ENCODE measurements around the gene BFSP2. TPM values are rescaled to one million over a fixed set of nuclear protein-coding genes. Genes with fewer than 3 reads are reported as not detected.

The BFSP2 gene
- total RNA-seq, 4 donors from 2014 or later, result not detected

DNA sequence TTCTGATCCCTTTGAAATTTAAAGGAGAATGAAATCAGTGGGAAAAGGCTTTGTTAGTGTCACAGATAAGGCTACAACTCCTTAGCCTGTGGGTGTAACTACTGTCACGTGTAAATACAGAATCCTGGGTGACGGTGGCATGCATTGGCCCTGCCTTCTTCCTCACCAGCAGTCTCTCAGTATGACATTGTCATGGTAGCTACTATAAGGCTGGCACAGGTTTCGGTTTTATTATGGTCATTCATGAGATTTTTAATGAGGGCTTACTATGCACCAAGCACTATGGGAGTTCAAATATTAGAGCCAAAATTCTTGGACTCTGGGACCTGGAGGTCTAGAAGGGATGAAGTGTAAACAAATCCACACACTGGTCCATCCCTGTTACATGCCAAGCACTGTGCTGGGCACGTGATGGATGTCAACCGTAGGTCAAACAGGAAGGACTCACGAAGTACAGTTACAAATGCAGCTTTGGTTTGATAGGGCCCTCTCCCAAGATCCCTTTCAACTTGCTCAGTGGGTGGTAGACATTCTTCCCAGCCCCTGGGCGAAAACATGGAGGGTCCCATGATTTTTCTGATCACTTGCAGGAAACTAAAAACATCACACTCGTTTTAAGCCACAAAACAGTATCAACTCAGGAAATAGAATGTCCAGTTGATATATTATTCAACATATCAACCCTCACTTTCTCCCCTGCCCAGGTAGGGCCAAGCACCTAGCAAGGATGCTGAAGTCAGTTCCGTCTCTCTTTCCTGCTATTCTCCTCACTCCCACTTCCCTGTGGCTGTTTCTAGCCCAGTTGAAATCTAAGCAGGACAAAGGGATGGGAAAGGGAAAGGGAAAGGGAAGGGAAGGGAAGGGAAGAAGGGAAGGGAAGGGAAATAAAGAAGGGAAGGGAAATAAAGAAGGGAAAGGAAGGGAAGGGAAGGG lies 25.3 kb downstream of the BFSP2 start:
- Histone ChIP-seq H3K9me3 (no peaks in the 10 kb centered on the region), H3K27ac (no peak overlapping the region), H3K4me3 (no peak overlapping the region), H3K36me3 (no peaks in the 10 kb centered on the region), H3K4me1 (peaks cover 0 to 3% of the 10 kb centered on the region in 2 donors), H3K27me3 (no peaks in the 10 kb centered on the region)
- DNase-seq, result no peak
- in situ Hi-C loops (cut with MboI; ENCODE audit: low sequenced_read_pairs in 4 of 4) (loop anchor here in 3 of 4 donors (5.0 to 10.0 kb wide), 2 partner anchors 693 to 700 kb away; partner anchors contain the start of gene NPHP3 (in 1 of the 3)), intact Hi-C loops (cut with DNase I; ENCODE audit: low total_unique reads) (no loop called here)
- TF ChIP-seq, protein P1, sequence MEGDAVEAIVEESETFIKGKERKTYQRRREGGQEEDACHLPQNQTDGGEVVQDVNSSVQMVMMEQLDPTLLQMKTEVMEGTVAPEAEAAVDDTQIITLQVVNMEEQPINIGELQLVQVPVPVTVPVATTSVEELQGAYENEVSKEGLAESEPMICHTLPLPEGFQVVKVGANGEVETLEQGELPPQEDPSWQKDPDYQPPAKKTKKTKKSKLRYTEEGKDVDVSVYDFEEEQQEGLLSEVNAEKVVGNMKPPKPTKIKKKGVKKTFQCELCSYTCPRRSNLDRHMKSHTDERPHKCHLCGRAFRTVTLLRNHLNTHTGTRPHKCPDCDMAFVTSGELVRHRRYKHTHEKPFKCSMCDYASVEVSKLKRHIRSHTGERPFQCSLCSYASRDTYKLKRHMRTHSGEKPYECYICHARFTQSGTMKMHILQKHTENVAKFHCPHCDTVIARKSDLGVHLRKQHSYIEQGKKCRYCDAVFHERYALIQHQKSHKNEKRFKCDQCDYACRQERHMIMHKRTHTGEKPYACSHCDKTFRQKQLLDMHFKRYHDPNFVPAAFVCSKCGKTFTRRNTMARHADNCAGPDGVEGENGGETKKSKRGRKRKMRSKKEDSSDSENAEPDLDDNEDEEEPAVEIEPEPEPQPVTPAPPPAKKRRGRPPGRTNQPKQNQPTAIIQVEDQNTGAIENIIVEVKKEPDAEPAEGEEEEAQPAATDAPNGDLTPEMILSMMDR (IDR thresholded peaks at IDR 0.05 in 4 of 5, conservative IDR thresholded peaks at IDR 0.05 in 1 of 5), result no peak
- TF ChIP-seq POLR2A (IDR thresholded peaks at IDR 0.05), result no peak
- no peak for ATAC-seq

DNA sequence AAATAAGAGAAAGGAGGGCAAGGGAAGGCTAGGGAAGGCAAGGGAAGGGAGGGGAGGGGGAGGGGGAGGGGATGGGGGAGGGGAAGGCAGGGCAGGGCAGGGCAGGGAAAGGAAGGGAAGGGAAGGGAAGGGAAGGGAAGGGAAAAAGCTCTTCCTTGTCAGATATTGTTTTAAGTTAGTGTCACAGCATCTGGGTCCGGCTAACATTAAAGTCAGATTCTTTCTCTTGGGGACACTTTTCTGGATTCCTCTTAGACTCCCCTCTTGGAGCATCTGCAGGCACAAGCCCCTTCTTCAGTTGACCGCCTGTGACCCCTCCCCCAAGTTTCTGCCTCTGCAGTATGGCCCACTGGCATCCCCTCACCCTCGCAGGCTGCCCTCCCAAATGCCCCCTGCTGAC lies 26.0 kb downstream of the BFSP2 start:
- in situ Hi-C loops (cut with MboI; ENCODE audit: low sequenced_read_pairs in 4 of 4), result loop anchor here in 1 of 4 donors (10.0 kb wide), 1 partner anchor 701 kb away; the partner anchor contains the start of gene NPHP3
- TF ChIP-seq, protein P1 (IDR thresholded peaks at IDR 0.05 in 4 of 5, conservative IDR thresholded peaks at IDR 0.05 in 1 of 5), result no peak
- no peak for TF ChIP-seq POLR2A (IDR thresholded peaks at IDR 0.05)
- no peaks in the 10 kb centered on the region for H3K27me3 ChIP-seq
- H3K4me1 ChIP-seq, result peaks cover 0 to 3% of the 10 kb centered on the region in 2 donors
- no peaks in the 10 kb centered on the region for H3K9me3 ChIP-seq
- H3K4me3 ChIP-seq, result no peak overlapping the region
- H3K36me3 ChIP-seq, result no peaks in the 10 kb centered on the region
- intact Hi-C loops (cut with DNase I; ENCODE audit: low total_unique reads), result no loop called here
- DNase-seq (no peak), ATAC-seq (no peak)
- no peak overlapping the region for H3K27ac ChIP-seq

DNA sequence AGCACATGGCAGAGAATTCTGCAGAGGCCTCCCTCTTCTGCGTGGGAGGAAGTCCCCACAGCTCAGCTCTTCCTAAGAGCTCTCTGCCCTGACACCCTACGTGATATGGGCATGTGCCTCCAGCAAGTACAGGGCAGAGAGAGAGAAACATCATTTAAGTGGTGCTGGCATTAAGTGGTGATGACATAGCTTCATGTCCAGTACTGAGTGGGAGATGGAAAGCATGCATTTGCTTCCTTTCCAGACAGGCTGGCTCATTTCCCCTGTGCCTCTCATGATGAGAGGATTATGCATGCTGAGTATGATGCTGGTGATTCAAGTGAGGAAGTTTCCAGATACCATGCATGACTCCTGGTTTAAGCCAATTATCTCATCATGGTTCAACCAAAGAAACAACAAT lies 26.9 kb downstream of the BFSP2 start:
- TF ChIP-seq, protein P1 (IDR thresholded peaks at IDR 0.05 in 4 of 5, conservative IDR thresholded peaks at IDR 0.05 in 1 of 5), result no peak
- TF ChIP-seq POLR2A (IDR thresholded peaks at IDR 0.05), result no peak
- intact Hi-C loops (cut with DNase I; ENCODE audit: low total_unique reads) (no loop called here), in situ Hi-C loops (cut with MboI; ENCODE audit: low sequenced_read_pairs in 4 of 4) (loop anchor here in 1 of 4 donors (10.0 kb wide), 1 partner anchor 702 kb away; the partner anchor contains the start of gene NPHP3)
- no peaks in the 10 kb centered on the region for H3K27me3 ChIP-seq
- H3K4me3 ChIP-seq, result no peak overlapping the region
- no peak overlapping the region for H3K27ac ChIP-seq
- ATAC-seq (no peak), DNase-seq (no peak)
- H3K9me3 ChIP-seq, result no peaks in the 10 kb centered on the region
- H3K36me3 ChIP-seq, result no peaks in the 10 kb centered on the region
- H3K4me1 ChIP-seq, result peaks cover 0 to 3% of the 10 kb centered on the region in 2 donors

DNA sequence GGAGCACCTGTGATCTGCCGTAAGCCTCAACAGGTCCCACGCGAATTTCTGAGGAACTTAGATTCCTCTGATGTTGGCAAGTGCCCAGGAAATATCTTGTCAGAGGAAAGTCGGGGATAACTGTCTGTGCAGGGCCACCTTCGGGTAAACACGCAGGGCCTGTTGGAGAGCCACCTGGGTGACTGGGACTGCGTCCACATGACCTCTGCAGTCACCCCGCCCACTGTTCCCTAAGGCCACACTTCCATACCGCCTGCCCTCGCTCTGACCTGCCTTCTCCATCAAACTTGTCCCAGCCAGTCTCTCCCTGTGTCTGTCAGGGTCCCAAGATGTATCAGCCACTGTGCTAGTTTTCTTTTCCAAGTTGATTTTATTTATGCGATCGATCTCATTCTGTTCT lies 28.7 kb downstream of the BFSP2 start:
- DNase-seq (no peak), ATAC-seq (no peak)
- intact Hi-C loops (cut with DNase I; ENCODE audit: low total_unique reads), result no loop called here
- H3K27ac ChIP-seq, result no peak overlapping the region
- H3K27me3 ChIP-seq, result no peaks in the 10 kb centered on the region
- H3K4me1 ChIP-seq, result peaks cover 0 to 3% of the 10 kb centered on the region in 2 donors
- no peaks in the 10 kb centered on the region for H3K9me3 ChIP-seq
- no peak for TF ChIP-seq POLR2A (IDR thresholded peaks at IDR 0.05)
- TF ChIP-seq, protein P1 (IDR thresholded peaks at IDR 0.05 in 4 of 5, conservative IDR thresholded peaks at IDR 0.05 in 1 of 5), result no peak
- H3K4me3 ChIP-seq, result no peak overlapping the region
- in situ Hi-C loops (cut with MboI; ENCODE audit: low sequenced_read_pairs in 4 of 4), result loop anchor here in 1 of 4 donors (10.0 kb wide), 1 partner anchor 704 kb away; the partner anchor contains the start of gene NPHP3
- H3K36me3 ChIP-seq, result no peaks in the 10 kb centered on the region

All from gastrocnemius medialis (tissue), 4 donors.